GM12878 (cell line): ENCODE data around the gene FTSJ1. TPM values are rescaled to one million over a fixed set of nuclear protein-coding genes. Genes with fewer than 3 reads are reported as not detected.

ENCODE experiments used
- ATAC-seq: fragments of 200-7000 bp; cut with Tn5 transposase; 3 replicates; pipeline ENCODE4 v1.9.1; 2020; ENCODE audit warnings: mild to moderate bottlenecking, moderate library complexity
- BruUV-seq: library from RNA; stranded (reverse); fragments of 400-500 nt; replicated peaks from 2 replicates; lab custom pipeline; 2021; lab: Mats Ljungman, UMichigan
- CTCF ChIA-PET: fragments of 300-600 bp; sonication (Branson Sonifier 250); formaldehyde crosslinking; extraction: SDS; loops from one replicate; lab custom pipeline; 2021; ENCODE audit warnings: inconsistent platforms; lab: Yijun Ruan, JAX
- POLR2A ChIA-PET: fragments of 350-600 bp; formaldehyde crosslinking; extraction: SDS; loops from one replicate; lab custom pipeline; 2021; ENCODE audit warnings: inconsistent platforms; lab: Charles Lee
- RAD21 ChIA-PET: fragments of 300-600 bp; sonication (Branson Sonifier 250); formaldehyde crosslinking; loops from one replicate; lab custom pipeline; 2023; ENCODE audit warnings: antibody characterized with exemption; ENCODE audit not compliant: unreplicated experiment; lab: Charles Lee
- SMC1A ChIA-PET: fragments of 300-600 bp; sonication (Branson Sonifier 250); formaldehyde crosslinking; loops from one replicate; lab custom pipeline; 2023; ENCODE audit not compliant: unreplicated experiment, uncharacterized antibody; lab: Charles Lee
- DNase-seq: peaks from one replicate; pipeline ENCODE4 v3.0.0-alpha.2; 2011; ENCODE audit warnings: low read depth, low spot score
- FAIRE-seq: peaks from 3 replicates; lab custom pipeline; 2011; peaks lifted over from hg19 to GRCh38; lab: Jason Lieb, UNC
- H2AFZ ChIP-seq: 2 replicates; pipeline ENCODE4 v1.6.0; 2011; ENCODE audit warnings: low read depth, low read length, control low read depth; ENCODE audit not compliant: control insufficient read depth
- H3K27ac ChIP-seq: 2 replicates; pipeline ENCODE4 v1.5.1; 2011; ENCODE audit warnings: control low read depth; ENCODE audit not compliant: control insufficient read depth, insufficient read depth
- H3K27me3 ChIP-seq, 2 experiments: replicated peaks in 1 of 2; 2 replicates each; pipeline versions ENCODE4 v1.6.0 to v1.6.1; 2011; ENCODE audit warnings: low read length in 1 of 2; ENCODE audit not compliant: control insufficient read depth in 2 of 2, insufficient read depth in 2 of 2
- H3K36me3 ChIP-seq, 2 experiments: 2 replicates each; pipeline ENCODE4 v1.5.1; 2011; ENCODE audit warnings: low read length in 1 of 2; ENCODE audit not compliant: control insufficient read depth in 2 of 2, insufficient read depth in 2 of 2
- H3K4me1 ChIP-seq: 2 replicates; pipeline ENCODE4 v1.6.1; 2011; ENCODE audit warnings: mild to moderate bottlenecking, low read length, moderate library complexity, mixed read lengths; ENCODE audit not compliant: control insufficient read depth, insufficient read depth
- H3K4me2 ChIP-seq: 2 replicates; pipeline ENCODE4 v1.6.0; 2011; ENCODE audit warnings: control low read depth; ENCODE audit not compliant: control insufficient read depth, insufficient read depth
- H3K4me3 ChIP-seq: fragments of 200-600 bp; sonication (generic); 2 replicates; pipeline ENCODE4 v1.5.1; 2016
- H3K79me2 ChIP-seq: 2 replicates; pipeline ENCODE4 v1.6.0; 2011; ENCODE audit warnings: low read length; ENCODE audit not compliant: control insufficient read depth, insufficient read depth
- H3K9ac ChIP-seq: 2 replicates; pipeline ENCODE4 v1.8.0; 2011; ENCODE audit warnings: low read length, control low read depth, mixed read lengths; ENCODE audit not compliant: control insufficient read depth, insufficient read depth
- H3K9me3 ChIP-seq: replicated peaks from 3 replicates; pipeline ENCODE4 v1.5.1; 2011; ENCODE audit warnings: mild to moderate bottlenecking, low read length; ENCODE audit not compliant: control insufficient read depth, insufficient read depth
- H4K20me1 ChIP-seq: 2 replicates; pipeline ENCODE4 v1.6.0; 2011; ENCODE audit not compliant: control insufficient read depth, insufficient read depth
- BRCA1 ChIP-seq: IDR thresholded peaks from 2 replicates; pipeline ENCODE4 v1.6.1; 2011; ENCODE audit warnings: low read depth, low read length, improper control_type of control experiment
- GABPA ChIP-seq: IDR thresholded peaks from 2 replicates; pipeline ENCODE4 v1.6.1; 2014; ENCODE audit warnings: antibody characterized with exemption, low read depth, mild to moderate bottlenecking, inconsistent platforms
- HCFC1 ChIP-seq: fragments of 150-350 bp; IDR thresholded peaks from 2 replicates; pipeline ENCODE4 v1.6.1; 2014; ENCODE audit warnings: low read length
- KDM1A ChIP-seq: fragments of 200-600 bp; sonication (generic); IDR thresholded peaks from 2 replicates; pipeline ENCODE4 v1.6.1; 2016; ENCODE audit warnings: borderline replicate concordance
- KLF5 ChIP-seq: fragments of 450-650 bp; IDR thresholded peaks from 2 replicates; pipeline ENCODE4 v1.6.1; 2014; ENCODE audit warnings: mild to moderate bottlenecking; ENCODE audit not compliant: partially characterized antibody
- MXI1 ChIP-seq: fragments of 150-350 bp; IDR thresholded peaks from 2 replicates; pipeline ENCODE4 v1.6.1; 2011; ENCODE audit warnings: low read depth, mild to moderate bottlenecking, inconsistent platforms, low read length, improper control_type of control experiment
- PBX3 ChIP-seq: IDR thresholded peaks from 2 replicates; pipeline ENCODE4 v1.6.1; 2011; ENCODE audit warnings: mild to moderate bottlenecking, low read depth, low read length, moderate library complexity; ENCODE audit not compliant: insufficient replicate concordance
- POLR2AphosphoS2 ChIP-seq: IDR thresholded peaks from 2 replicates; pipeline ENCODE4 v1.6.1; 2011; ENCODE audit warnings: low read depth, mild to moderate bottlenecking, low read length, improper control_type of control experiment, moderate library complexity
- SMAD5 ChIP-seq: IDR thresholded peaks from 2 replicates; pipeline ENCODE4 v1.6.1; 2016; ENCODE audit warnings: antibody characterized with exemption, low read depth
- SMARCA5 ChIP-seq: fragments of 450-650 bp; IDR thresholded peaks from 2 replicates; pipeline ENCODE4 v1.6.1; 2017; ENCODE audit warnings: mild to moderate bottlenecking
- ZNF217 ChIP-seq: fragments of 450-650 bp; IDR thresholded peaks from 2 replicates; pipeline ENCODE4 v1.6.1; 2017; ENCODE audit warnings: antibody characterized with exemption, mild to moderate bottlenecking
- ZNF592 ChIP-seq: fragments of 450-650 bp; IDR thresholded peaks from 2 replicates; pipeline ENCODE4 v1.6.1; 2017; ENCODE audit warnings: mild to moderate bottlenecking, moderate library complexity
- WGBS: methylation state at CpG from one replicate; pipeline ENCODE4 v1.1.6; 2016; ENCODE audit warnings: low lambda C conversion rate; ENCODE audit not compliant: insufficient replicate concordance, insufficient coverage; ENCODE audit errors: missing lambda C conversion rate; 5-methylcytosine and 5-hydroxymethylcytosine counted together
- in situ Hi-C: fragments of 300-500 bp; cut with MboI; formaldehyde crosslinking; loops from 9 replicates; pipeline ENCODE4 v1.14.3; 2018; ENCODE audit warnings: mixed read lengths
- intact Hi-C: fragments of 100-400 bp; cut with micrococcal nuclease; formaldehyde crosslinking; loops from one replicate; pipeline ENCODE4 v1.14.2; 2022; ENCODE audit not compliant: unreplicated experiment
- polyA plus RNA-seq, 11 experiments: library from polyadenylated mRNA; depleted of rRNA in 4 of 11; unstranded in 6 of 11; stranded (reverse) in 5 of 11; fragments of >200 nt; fragmentation: Nextera tagmentation in 4 of 11; fragmentation: Illumina TruSeq in 1 of 11; extraction: Ambion mirVana in 4 of 11; extraction: Trizol in 1 of 11; gene quantifications; 1 replicate in 1 of 11; 2 replicates in 10 of 11; pipeline versions ENCODE4 v1.2.1 to v1.2.3, GENCODE V29; 2011 to 2016; ENCODE audit warnings: inconsistent platforms in 2 of 11, missing spikeins in 2 of 11, low read depth in 1 of 11
- total RNA-seq, 4 experiments: library from RNA; depleted of rRNA in 3 of 4; stranded (reverse); fragments of >200 nt in 3 of 4; fragmentation: Illumina TruSeq in 1 of 4; extraction: Trizol in 1 of 4; gene quantifications; 2 replicates each; pipeline versions ENCODE4 v1.2.1 to v1.2.3, GENCODE V29; 2013 to 2021
- TF ChIP-seq, protein P1 (sequence below): fragments of 150-350 bp; IDR thresholded peaks from 2 replicates; pipeline ENCODE4 v1.6.1; 2014; ENCODE audit warnings: mild to moderate bottlenecking, low read depth, low read length
- TF ChIP-seq, protein P2 (sequence below): IDR thresholded peaks from 2 replicates; pipeline ENCODE4 v1.6.1; 2011; ENCODE audit warnings: borderline replicate concordance, low read depth, mild to moderate bottlenecking, moderate library complexity, mixed read lengths, low read length; ENCODE audit not compliant: insufficient read depth; ENCODE audit errors: extremely low read length

The FTSJ1 gene
- total and polyA plus RNA-seq, 10 of the 15 experiments (the other 5 are each of a cell fraction or from before 2014, with no cell fraction given), result 8.8 to 87.8 (median 57.9) TPM

DNA sequence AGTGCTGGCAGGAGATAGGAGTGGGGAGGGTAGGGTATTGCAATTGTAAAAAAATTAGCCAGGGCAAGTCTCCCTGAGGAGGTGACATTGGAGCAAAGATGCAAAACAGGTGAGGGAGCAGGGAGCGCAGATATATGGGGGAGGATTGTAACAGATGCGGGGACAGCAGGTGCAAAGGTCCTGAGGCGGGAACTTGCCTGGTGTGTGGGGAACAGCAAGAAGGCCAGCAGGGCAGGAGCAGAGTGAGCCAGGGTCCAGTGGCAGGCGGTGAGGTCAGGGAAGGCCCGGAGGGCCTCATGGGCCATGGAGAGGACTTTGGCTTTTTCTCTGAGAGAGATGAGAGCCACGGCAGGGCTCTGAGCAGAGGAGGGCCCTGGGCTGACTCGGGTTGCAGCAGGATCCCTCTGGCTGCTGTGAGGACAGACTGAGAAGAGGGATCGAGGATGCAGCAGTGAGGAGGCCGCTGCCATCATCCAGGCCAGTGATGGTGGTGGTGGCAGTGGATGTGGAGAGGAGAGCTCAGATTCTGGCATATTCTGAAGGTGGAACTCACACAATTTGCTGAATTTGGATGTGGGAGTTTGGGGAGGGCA is 39.0 kb downstream of the FTSJ1 start (continued):
- TF ChIP-seq, protein P1, sequence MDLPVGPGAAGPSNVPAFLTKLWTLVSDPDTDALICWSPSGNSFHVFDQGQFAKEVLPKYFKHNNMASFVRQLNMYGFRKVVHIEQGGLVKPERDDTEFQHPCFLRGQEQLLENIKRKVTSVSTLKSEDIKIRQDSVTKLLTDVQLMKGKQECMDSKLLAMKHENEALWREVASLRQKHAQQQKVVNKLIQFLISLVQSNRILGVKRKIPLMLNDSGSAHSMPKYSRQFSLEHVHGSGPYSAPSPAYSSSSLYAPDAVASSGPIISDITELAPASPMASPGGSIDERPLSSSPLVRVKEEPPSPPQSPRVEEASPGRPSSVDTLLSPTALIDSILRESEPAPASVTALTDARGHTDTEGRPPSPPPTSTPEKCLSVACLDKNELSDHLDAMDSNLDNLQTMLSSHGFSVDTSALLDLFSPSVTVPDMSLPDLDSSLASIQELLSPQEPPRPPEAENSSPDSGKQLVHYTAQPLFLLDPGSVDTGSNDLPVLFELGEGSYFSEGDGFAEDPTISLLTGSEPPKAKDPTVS, result no peak
- TF ChIP-seq HCFC1 (no peak), SMARCA5 (no peak), POLR2AphosphoS2 (no peak), KLF5 (no peak)
- TF ChIP-seq, protein P2, sequence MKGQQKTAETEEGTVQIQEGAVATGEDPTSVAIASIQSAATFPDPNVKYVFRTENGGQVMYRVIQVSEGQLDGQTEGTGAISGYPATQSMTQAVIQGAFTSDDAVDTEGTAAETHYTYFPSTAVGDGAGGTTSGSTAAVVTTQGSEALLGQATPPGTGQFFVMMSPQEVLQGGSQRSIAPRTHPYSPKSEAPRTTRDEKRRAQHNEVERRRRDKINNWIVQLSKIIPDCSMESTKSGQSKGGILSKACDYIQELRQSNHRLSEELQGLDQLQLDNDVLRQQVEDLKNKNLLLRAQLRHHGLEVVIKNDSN, result no peak

GRCh38 chrX:48515842-48516241 is 39.8 kb downstream of the FTSJ1 start:
- no peak for FAIRE-seq
- H3K4me1 ChIP-seq, result peaks cover 4% of the 10 kb centered on the region; the same call in 1 of the 2 replicates
- intact Hi-C loops, result no loop called here

More at GRCh38 chrX:48515842-48516241, 39.8 kb downstream of the FTSJ1 start:
- BruUV-seq, result no TSS peak
- Histone ChIP-seq H3K27me3 (no peaks in the 10 kb centered on the region), H3K9me3 (no peaks in the 10 kb centered on the region), H3K27ac (no peak overlapping the region), H4K20me1 (no peaks in the 10 kb centered on the region), H3K4me3 (no peak overlapping the region), H3K9ac (no peak overlapping the region), H3K79me2 (no peaks in the 10 kb centered on the region), H2AFZ (no peak overlapping the region), H3K36me3 (no peaks in the 10 kb centered on the region), H3K4me2 (no peak overlapping the region)
- in situ Hi-C loops, result no loop called here
- ChIA-PET RAD21 (no interaction called here), POLR2A (no interaction called here), CTCF (no interaction called here), SMC1A (no interaction called here)
- 79% methylated on average over 10 of the region's 10 CpGs for WGBS
- ATAC-seq (no peak), DNase-seq (no peak)
- TF ChIP-seq KDM1A (no peak), MXI1 (no peak), SMAD5 (no peak), ZNF217 (no peak), ZNF592 (no peak), PBX3 (no peak), HCFC1 (no peak), BRCA1 (no peak), GABPA (no peak)
